Heart left ventricle (tissue), 16 donors: ENCODE measurements around the gene TINAG. TPM values are rescaled to one million over a fixed set of nuclear protein-coding genes. Genes with fewer than 3 reads are reported as not detected.

Experiments used
- ATAC-seq, 4 donors: fragments of 200-7000 bp; cut with Tn5 transposase; one replicate each; pipeline ENCODE4 v1.9.1; 2020 to 2022; ENCODE audit warnings: moderate library complexity in 4 of 4, mild to moderate bottlenecking in 3 of 4, moderate number of reproducible peaks in 1 of 4
- DNase-seq, 5 donors: peaks; one replicate each; pipeline ENCODE4 v3.0.0-alpha.2; 2020
- H3K27ac ChIP-seq, 12 donors: fragments of 200-600 bp; sonication (generic) in 4 of 12; one replicate each; pipeline versions ENCODE4 v1.5.0 to v1.8.0; 2016 to 2022; ENCODE audit warnings: mild to moderate bottlenecking in 2 of 12
- H3K27me3 ChIP-seq, 9 donors: fragments of 200-600 bp; sonication (generic) in 2 of 9; one replicate each; pipeline versions ENCODE4 v1.5.1 to v1.8.0; 2016 to 2022; ENCODE audit warnings: mild to moderate bottlenecking in 3 of 9
- H3K36me3 ChIP-seq, 9 donors: fragments of 200-600 bp; sonication (generic) in 2 of 9; one replicate each; pipeline versions ENCODE4 v1.5.0 to v1.8.0; 2018 to 2022; ENCODE audit warnings: mild to moderate bottlenecking in 2 of 9
- H3K4me1 ChIP-seq, 12 donors: fragments of 200-600 bp; sonication (generic) in 4 of 12; one replicate each; pipeline versions ENCODE4 v1.5.0 to v1.8.0; 2016 to 2022; ENCODE audit warnings: mild to moderate bottlenecking in 3 of 12
- H3K4me3 ChIP-seq, 12 donors: fragments of 200-600 bp; sonication (generic) in 4 of 12; one replicate each; pipeline versions ENCODE4 v1.5.0 to v1.8.0; 2017 to 2022; ENCODE audit warnings: mild to moderate bottlenecking in 9 of 12, moderate library complexity in 4 of 12
- H3K9me3 ChIP-seq, 12 donors: fragments of 200-600 bp; sonication (generic) in 4 of 12; one replicate each; pipeline versions ENCODE4 v1.5.0 to v1.8.0; 2016 to 2022; ENCODE audit warnings: mild to moderate bottlenecking in 1 of 12
- CTCF ChIP-seq, 12 donors: fragments of 200-600 bp; sonication (generic) in 4 of 12; IDR thresholded peaks; one replicate each; pipeline versions ENCODE4 v1.5.0 to v1.8.0; 2018 to 2022; ENCODE audit warnings: antibody characterized with exemption in 12 of 12, mild to moderate bottlenecking in 5 of 12
- POLR2A ChIP-seq, 2 donors: fragments of 450-650 bp; IDR thresholded peaks; one replicate each; pipeline ENCODE4 v1.6.1; 2017; ENCODE audit warnings: antibody characterized with exemption in 2 of 2, mild to moderate bottlenecking in 2 of 2, moderate library complexity in 2 of 2
- WGBS, 4 donors: extraction: QIAGEN DNeasy Blood & Tissue Kit in 2 of 4; methylation state at CpG; one replicate each; pipeline versions ENCODE4 v1.1.5 to v1.1.7; 2013 to 2018; 5-methylcytosine and 5-hydroxymethylcytosine counted together
- intact Hi-C, 10 donors: fragments of 100-400 bp; cut with DNase I; formaldehyde crosslinking; loops; one replicate each; pipeline versions ENCODE4 v1.11.1 to v1.14.2; 2022
- polyA plus RNA-seq, 2 donors: library from polyadenylated mRNA; stranded (reverse); fragments of 200-250 nt; gene quantifications; one replicate each; pipeline ENCODE4 v1.2.3, GENCODE V29; 2013
- total RNA-seq, 9 donors: library from RNA; depleted of rRNA in 2 of 9; stranded (reverse); fragments of >200 nt in 2 of 9; fragmentation: NEBNext Ultra II Directional in 3 of 9; extraction: Animal tissue kit (Norgen Biotek cat#: 25700) in 3 of 9; gene quantifications; one replicate each; pipeline versions ENCODE4 v1.1.0 to v1.2.4, GENCODE V29; 2016 to 2023
- donor health status: ischemic (EF 13 %, LVEDD 7.1; RV severe dilation, severe dysfunction).
- donor health status: healthy with polysubstance abuse.
- donor health status: DM: no; HTN: yes; CAD: no.
- donor health status: DM: no; HTN: no; CAD: no.
- donor health status: ischemic (EF 25% LVEDD 6.9; RV normal size, moderate dysfunction).
- donor health status: ischemic (EF 25% LVEDD 5.7; RV mildly dilated, moderate dysfunction).
- donor health status: healthy.
- donor health status: DM: yes; HTN: yes; CAD: no.
- donor health status: ischemic (EF 35%, LVEDD 5.7; RV mildly dilated, moderate dysfunction).
- donor health status: nonischemic (EF 11% LVEDD 7.7; RV severe dilation, severe dysfunction).
- donor health status: DM: yes; HTN: yes; CAD: no.
- donor health status: PGD.
- donor health status: ischemic (EF 29% LVEDD 5.4; RV normal size, mild dysfunction).
- donor health status: nonischemic (EF 23%, LVEDD 6.1; RV moderate dilation, normal function).

TINAG gene
- total and polyA plus RNA-seq, 11 donors = 0.15 to 0.56 (median 0.43) TPM; not detected in 1

DNA sequence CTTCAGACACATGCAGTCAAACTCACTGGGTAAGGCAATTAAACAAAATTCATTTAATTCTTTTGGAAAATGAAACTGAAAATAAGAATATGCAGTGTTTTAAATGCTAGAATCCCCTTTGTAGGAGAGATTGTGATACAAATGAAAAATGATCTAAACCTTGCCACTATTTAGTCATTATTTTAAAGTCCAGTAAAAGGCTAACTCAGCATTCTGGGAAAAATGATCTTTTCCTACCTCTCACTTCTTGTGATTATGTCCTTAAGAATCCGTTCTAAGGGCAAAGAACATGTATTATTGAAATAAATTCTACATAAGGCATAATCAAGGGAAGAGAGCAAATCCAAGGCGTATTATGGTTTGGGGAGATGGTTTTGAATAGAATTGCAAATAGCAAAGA lies 46.4 kb downstream of the TINAG start:
- Histone ChIP-seq H3K9me3 (no peaks in the 10 kb centered on the region), H3K27ac (no peak overlapping the region), H3K36me3 (no peaks in the 10 kb centered on the region), H3K4me1 (no peaks in the 10 kb centered on the region), H3K4me3 (no peak overlapping the region), H3K27me3 (no peaks in the 10 kb centered on the region)
- intact Hi-C loops = no loop called here
- TF ChIP-seq CTCF (IDR thresholded peaks at IDR 0.05) = no peak
- no peak for TF ChIP-seq POLR2A (IDR thresholded peaks at IDR 0.05)
- ATAC-seq = no peak
- no peak for DNase-seq
- 78 to 84% (median 80%) methylated on average over 2 of the region's 2 CpGs for WGBS, 4 donors

- 46 to 63% (median 57%) methylated on average over 1 of the region's 1 CpG for WGBS, 4 donors
- no peak overlapping the region for H3K27ac ChIP-seq
- no peak overlapping the region for H3K4me3 ChIP-seq
- H3K36me3 ChIP-seq = no peaks in the 10 kb centered on the region
- ATAC-seq = no peak
- no peaks in the 10 kb centered on the region for H3K27me3 ChIP-seq
- H3K9me3 ChIP-seq = no peaks in the 10 kb centered on the region
- no peaks in the 10 kb centered on the region for H3K4me1 ChIP-seq
- DNase-seq = no peak
- TF ChIP-seq POLR2A (IDR thresholded peaks at IDR 0.05) (no peak), CTCF (IDR thresholded peaks at IDR 0.05) (no peak)
- intact Hi-C loops = no loop called here
These were observed 48.9 kb downstream of the TINAG start for GRCh38 chr6:54357141-54357540.

DNA sequence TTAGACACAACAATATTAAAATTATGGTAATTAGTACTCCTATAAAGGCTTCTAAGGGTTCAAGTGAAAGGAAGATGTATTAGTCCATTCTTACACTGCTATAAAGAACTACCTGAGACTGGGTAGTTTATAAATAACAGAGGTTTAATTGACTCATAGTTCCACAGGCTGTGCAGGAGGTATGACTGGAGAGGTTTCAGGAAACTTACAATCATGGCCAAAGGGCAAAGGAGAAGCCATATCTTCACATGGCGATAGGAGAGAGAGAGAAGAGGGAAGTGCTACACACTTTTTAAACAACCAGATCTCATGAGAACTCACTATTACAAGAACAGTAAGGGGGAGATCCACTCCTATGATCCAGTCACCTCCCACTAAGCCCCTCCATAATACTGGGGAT lies 52.9 kb downstream of the TINAG start:
- Histone ChIP-seq H3K27ac (no peak overlapping the region), H3K36me3 (no peaks in the 10 kb centered on the region), H3K27me3 (no peaks in the 10 kb centered on the region), H3K9me3 (no peaks in the 10 kb centered on the region), H3K4me1 (no peaks in the 10 kb centered on the region), H3K4me3 (no peak overlapping the region)
- WGBS, 4 donors = 76 to 94% (median 87%) methylated on average over 1 of the region's 1 CpG
- TF ChIP-seq POLR2A (IDR thresholded peaks at IDR 0.05) = no peak
- TF ChIP-seq CTCF (IDR thresholded peaks at IDR 0.05) = no peak
- DNase-seq (no peak), ATAC-seq (no peak)
- intact Hi-C loops = no loop called here

GRCh38 chr6:54361734-54362133 lies 53.5 kb downstream of the TINAG start:
- ATAC-seq (no peak), DNase-seq (no peak)
- 90 to 99% (median 93%) methylated on average over 1 of the region's 1 CpG for WGBS, 4 donors
- Histone ChIP-seq H3K36me3 (no peaks in the 10 kb centered on the region), H3K4me3 (no peak overlapping the region), H3K9me3 (no peaks in the 10 kb centered on the region), H3K4me1 (no peaks in the 10 kb centered on the region), H3K27me3 (no peaks in the 10 kb centered on the region), H3K27ac (no peak overlapping the region)
- intact Hi-C loops = no loop called here
- TF ChIP-seq POLR2A (IDR thresholded peaks at IDR 0.05) (no peak), CTCF (IDR thresholded peaks at IDR 0.05) (no peak)
